GM10266 (cell line): ENCODE measurements around the gene VSTM2B.
"Not testable (repeated sequence)": the region's sequence is repeated elsewhere in the genome, so short reads cannot be mapped to it uniquely, and the experiment has no call there.

Source experiments
- DNase-seq: peaks from one replicate; pipeline ENCODE4 v3.0.0; 2012; ENCODE audit errors: extremely low spot score
- TF ChIP-seq, protein P1 (sequence below): IDR thresholded peaks from 2 replicates; pipeline ENCODE4 v1.5.1; 2012; ENCODE audit warnings: mild to moderate bottlenecking, low read depth; ENCODE audit not compliant: control insufficient read depth, insufficient read depth; ENCODE audit errors: missing control alignments

VSTM2B gene

DNA sequence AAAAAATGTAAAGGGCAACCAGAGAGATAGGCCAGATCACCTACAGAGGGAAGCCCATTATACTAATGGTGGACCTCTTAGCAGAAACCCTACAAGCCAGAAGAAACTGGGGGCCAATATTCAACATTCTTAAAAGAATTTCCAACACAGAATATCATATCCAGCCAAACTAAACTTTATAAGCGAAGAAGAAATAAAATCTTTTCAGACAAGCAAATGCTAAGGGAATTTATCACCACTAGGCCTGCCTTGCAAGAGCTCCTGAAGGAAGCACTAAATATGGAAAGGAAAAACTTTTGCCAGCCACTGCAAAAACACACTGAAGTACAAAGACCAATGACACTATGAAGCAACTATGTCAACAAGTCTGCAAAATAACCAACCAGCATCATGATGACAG, 28.4 kb downstream of the VSTM2B start:
- TF ChIP-seq, protein P1, sequence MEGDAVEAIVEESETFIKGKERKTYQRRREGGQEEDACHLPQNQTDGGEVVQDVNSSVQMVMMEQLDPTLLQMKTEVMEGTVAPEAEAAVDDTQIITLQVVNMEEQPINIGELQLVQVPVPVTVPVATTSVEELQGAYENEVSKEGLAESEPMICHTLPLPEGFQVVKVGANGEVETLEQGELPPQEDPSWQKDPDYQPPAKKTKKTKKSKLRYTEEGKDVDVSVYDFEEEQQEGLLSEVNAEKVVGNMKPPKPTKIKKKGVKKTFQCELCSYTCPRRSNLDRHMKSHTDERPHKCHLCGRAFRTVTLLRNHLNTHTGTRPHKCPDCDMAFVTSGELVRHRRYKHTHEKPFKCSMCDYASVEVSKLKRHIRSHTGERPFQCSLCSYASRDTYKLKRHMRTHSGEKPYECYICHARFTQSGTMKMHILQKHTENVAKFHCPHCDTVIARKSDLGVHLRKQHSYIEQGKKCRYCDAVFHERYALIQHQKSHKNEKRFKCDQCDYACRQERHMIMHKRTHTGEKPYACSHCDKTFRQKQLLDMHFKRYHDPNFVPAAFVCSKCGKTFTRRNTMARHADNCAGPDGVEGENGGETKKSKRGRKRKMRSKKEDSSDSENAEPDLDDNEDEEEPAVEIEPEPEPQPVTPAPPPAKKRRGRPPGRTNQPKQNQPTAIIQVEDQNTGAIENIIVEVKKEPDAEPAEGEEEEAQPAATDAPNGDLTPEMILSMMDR = no peak
- no peak for DNase-seq

DNA sequence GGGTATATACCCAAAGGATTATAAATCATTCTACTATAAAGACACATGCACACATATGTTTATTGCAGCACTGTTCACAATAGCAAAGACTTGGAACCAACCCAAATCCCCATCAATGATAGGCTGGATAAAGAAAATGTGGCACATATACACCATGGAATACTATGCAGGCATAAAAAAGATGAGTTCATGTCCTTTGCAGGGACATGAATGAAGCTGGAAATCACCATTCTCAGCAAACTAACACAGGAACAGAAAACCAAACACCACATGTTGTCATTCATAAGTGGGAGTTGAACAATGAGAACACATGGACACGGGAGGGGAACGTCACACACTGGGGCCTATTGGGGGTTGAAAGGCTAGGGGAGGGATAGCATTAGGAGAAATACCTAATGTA, 33.3 kb downstream of the VSTM2B start:
- not testable (repeated sequence) for DNase-seq

DNA sequence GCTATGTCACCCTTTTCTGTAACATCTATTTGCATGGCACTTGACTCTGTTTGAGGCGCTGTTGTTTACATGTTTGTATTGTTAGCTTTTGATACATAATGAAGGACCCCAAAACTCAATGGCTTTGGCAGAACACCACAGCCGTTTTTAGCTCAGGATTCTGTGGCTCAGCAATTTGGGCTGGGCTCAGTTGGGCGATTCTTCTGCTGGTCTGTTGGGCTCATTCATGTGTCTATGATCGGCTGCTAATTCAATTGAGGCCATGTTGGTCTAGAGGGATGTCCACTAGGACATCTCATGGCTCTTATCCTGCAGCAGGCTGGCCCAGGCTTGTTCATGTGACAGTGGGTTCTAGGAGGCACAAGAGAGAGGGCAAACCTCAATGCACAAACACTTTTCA, 33.9 kb downstream of the VSTM2B start:
- TF ChIP-seq, protein P1 = no peak
- DNase-seq = no peak

DNA sequence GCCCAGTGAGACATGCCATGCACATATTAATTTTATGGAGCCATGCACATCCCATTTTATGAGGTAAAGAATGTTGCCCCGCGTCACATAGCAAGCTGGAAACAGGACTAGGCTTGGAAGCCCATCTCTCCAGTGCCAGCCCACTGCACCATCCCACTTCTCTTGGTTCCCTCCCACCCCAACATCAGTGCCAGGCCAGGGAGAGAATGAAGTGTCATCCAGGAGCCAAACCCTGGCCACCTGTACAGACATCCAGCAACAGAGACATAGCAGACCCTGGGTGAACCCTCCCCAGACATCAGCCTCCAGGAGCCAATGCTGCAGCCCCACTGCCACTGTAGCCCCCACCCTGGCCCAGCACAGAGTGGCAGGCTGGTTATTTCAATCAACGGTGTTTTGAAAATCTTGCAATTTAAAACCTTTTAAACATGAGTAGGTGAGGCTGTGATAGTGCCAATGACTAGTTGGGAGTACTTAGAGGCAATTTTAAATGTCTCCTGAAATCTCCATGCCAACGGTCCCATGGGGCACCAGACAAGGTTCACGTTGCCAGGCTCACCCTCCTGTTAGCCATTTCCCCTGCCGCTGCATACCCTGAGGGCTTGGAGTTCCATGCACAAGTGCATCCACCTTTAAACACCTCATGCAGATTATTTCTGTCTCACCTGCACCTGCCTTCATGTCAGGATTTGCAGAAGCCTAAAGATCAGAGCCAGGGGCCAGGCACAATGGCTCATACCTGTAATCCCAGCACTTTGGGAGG, 34.7 kb downstream of the VSTM2B start:
- no peak for DNase-seq
- TF ChIP-seq, protein P1 = no peak

DNA sequence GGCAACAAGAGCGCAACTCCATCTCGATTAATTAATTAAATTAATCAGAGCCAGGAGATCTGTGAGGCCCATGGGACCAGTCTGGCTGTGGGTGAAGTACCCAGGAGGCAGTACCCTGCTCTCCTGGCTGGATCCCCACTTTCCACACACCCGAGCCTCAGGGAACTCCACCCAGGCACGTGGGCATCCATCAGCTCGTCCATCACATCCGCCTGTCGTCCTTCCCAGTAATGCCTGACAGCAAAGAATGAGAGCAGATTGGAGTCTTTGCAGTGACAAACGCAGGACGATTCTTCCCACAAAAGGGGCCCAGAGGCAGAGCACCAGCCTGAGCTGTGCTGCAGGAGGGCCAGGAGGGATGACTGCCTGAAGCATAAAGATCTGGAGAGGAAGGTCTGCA, 35.8 kb downstream of the VSTM2B start:
- TF ChIP-seq, protein P1 = no peak
- no peak for DNase-seq

DNA sequence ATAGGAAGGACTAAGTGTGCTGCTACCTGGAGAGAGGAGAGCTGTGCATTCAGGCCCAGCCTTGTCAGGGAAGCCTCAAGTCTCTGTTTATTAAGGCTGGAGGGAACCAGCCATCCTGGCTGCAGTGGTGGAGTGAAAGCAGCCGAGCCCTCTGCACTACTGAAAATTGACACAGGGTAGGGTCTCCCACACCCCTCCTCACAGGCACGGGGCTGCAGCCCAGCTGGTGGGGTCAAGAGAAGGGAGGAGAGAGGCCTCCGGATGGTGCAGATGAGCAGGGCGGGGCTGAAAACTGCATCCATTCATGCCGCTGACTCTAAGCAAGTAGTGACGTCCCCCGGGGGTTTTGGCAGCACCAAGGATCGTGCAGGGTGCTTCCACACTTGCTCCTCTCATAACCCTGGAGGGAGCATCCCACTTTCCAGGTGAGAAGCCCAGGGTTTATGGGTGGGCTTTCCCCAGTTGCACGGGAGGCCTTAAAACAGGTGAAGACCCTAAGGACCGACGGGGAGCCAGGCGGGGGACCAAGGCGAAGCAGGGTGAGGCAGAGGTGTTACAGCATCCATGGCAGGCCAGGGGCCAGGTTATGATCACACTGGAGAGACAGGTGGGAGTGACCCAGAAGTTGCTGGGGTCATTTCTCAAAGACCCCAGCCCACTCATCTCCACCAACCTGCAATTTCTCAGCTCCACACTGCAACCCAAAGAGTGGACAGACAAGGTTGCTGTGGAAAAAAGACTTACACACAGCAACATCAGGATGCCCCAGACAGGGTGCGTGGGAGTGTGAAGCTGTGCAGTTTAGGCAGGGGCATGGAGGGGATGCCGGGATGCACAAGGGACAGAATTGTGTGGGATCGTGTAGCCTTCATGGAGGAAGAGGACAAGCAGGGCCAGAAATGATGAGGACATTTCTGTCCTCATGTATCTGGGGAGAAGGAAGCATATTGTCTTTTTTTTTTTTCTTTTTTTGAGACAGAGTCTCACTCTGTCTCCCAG, 36.8 kb downstream of the VSTM2B start:
- TF ChIP-seq, protein P1 = no peak

DNA sequence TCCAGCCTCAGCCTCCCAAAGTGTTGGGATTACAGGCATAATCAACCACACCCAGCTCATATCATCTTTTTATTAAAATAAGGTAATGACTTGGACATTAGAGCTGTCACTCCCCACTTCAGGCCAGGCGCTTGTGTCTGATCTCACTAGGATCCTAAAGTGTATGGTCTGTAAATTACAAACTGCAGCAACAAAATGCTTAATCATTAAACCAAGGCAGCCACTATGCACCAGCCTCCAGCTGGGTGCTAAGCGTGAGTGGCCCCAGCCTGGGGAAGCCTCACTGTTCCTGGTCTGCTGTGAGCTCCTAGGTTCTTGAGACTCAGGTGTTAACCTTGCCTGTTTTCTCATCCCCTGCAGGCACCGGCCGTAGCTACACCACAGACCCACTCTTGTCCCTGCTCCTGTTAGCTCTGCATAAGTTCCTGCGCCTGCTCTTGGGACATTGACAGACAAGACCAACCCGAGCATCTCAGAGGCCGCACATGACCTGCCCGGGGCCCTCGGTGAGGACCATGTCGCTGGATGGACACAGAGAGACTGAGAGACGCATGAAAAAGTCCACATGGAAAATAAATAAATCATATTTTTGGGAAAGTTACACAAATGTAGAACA, 37.8 kb downstream of the VSTM2B start:
- no peak for DNase-seq
- TF ChIP-seq, protein P1 = no peak

More for the DNA sequence above, 36.8 kb downstream of the VSTM2B start:
- no peak for DNase-seq
